T-helper 2 cell (primary cell): ENCODE measurements around the gene MAST2.

Experiments used
- DNase-seq, 5 experiments: peaks; one replicate each; pipeline versions ENCODE4 v3.0.0 to v3.0.0-alpha.2; 2012 to 2022

The MAST2 gene

DNA sequence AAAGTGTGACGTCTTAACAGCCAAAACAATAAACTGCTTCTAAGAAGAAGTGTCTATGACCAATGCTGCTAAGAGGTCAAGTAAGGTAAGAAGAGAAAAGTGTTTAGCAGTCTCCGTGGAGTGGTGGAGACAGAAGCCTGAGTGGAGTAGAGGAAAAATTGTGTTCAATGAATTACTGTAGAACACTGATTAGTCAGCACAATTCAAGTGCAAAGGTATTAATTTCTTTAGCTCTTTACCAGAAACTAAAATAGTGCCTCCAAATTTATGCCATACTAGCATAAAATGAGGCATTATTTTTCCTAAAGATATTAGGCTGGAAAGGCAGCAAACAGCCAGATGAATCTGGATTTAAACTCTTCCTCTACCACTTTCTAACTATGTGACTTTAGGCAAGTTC, 272.9 kb downstream of the MAST2 start:
- DNase-seq = no peak

GRCh38 chr1:46077644-46078043, 274.2 kb downstream of the MAST2 start:
- DNase-seq = no peak

GRCh38 chr1:46080257-46080656, 276.8 kb downstream of the MAST2 start:
- no peak for DNase-seq

- no peak for DNase-seq
These were observed 277.8 kb downstream of the MAST2 start for GRCh38 chr1:46081206-46081605.

- DNase-seq = no peak
These were observed 278.2 kb downstream of the MAST2 start for GRCh38 chr1:46081619-46082018.

- no peak for DNase-seq
These were observed 280.2 kb downstream of the MAST2 start for GRCh38 chr1:46083579-46083978.

- DNase-seq = no peak
These were observed 281.4 kb downstream of the MAST2 start for GRCh38 chr1:46084553-46085451.
